NCI-H774 (cell line): Measurements from ENCODE around the gene ERCC1.
A peak's percentile ranks its signal among the peaks of the same experiment; 100 is the strongest.
"Not testable (repeated sequence)": the region's sequence is repeated elsewhere in the genome, so short reads cannot be mapped to it uniquely, and the experiment has no call there.

ENCODE experiments used
- DNase-seq: peaks from one replicate; lab custom pipeline; 2025; lab: John Stamatoyannopoulos, UW

ERCC1 gene

DNA sequence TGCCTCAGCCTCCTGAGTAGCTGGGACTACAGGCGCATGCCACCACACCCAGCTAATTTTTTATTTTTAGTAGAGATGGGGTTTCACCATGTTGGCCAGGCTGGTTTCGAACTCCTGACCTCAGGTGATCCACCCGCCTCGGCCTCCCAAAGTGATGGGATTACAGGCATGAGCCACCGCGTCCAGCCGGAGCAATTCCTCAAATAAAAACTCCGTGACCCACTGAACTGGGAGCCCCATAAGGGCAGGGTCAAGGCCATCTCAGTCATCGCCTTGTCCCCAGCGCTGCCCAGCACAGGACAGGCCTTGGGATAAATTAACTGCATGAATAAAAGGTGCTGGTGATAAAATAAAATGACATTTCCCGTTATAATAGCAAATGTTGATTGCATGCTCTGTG is 6.2 kb upstream of the ERCC1 start:
- not testable (repeated sequence) for DNase-seq

DNA sequence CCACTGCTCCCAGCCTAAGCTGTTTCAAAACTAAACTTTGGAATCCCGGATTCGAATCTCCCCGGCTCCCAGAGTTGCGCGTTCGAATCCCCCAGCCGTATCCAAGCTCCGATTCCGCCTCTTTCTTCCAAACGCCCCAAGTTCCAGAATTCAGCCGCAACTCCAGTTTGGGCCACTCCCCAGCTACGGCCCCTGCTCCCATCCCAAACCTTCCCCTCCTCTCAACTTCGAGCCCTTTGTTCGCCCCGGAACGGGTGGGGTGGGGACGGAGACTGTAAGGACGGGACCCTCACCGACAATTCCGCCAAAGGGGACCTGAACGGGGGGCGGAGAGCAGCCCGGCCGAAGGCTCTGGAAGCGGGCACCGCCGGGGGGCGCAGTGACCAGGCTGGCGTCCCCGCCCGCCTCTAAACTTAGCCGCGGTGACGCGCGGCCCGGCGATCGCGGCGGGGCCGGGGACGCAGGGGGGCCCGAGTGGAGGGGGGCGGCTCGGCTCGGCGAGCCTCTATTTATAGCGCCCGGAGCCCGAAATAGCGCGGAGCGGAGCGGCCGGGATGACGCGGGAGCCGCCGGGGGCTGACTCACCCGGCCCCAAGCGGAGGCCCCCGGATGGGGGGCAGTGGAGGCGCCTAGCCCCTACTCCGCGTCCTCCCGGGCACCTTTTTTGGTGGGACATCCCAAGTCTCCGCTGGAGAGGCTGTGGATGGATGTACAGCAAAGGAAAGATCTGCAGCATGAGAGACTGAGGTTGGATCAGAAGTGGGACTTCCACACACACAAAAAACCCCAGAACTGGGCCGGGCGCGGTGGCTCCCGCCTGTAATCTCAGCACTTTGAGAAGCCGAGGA is 4.9 kb upstream of the ERCC1 start:
- no peak for DNase-seq

DNA sequence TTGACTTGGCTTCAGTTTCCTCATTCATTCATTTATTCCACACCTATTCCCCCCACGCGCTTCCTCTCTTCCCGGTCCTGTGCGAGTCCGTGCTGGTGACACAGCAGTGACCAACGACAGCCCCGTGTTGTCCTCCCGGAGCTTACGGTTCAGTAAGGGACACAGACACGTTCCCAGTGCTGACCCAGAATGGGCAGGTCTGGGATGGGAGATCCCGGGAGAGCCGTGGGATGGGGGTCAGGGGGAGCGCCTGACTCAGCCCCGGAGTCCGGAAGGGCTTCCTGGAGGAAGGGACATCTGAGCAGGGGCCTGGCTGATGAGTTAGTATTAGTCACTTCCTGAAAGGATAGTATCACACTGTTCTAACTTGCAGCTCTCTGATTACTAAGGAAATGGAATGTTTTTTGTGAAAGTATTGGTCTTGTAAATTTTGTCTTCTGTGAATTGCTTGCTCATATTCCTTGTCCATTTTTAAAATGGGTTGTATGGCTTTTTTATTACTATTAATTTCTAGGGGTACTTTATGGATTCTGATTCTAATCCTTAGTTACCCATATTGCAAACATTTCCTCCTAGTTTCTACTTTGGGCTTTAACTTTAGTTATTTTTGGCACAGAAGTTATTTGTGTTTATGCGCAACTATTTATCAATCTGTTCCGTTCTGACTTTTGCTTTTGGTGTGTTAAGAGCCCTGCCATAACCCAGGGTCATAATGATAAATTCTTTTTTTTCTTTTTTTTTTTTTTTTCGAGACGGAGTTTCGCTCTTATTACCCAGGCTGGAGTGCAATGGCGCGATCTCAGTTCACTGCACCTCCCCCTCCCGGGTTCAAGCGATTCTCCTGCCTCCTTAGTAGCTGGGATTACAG is 708 bp upstream of the ERCC1 start:
- DNase-seq: peak; percentile 25

DNA sequence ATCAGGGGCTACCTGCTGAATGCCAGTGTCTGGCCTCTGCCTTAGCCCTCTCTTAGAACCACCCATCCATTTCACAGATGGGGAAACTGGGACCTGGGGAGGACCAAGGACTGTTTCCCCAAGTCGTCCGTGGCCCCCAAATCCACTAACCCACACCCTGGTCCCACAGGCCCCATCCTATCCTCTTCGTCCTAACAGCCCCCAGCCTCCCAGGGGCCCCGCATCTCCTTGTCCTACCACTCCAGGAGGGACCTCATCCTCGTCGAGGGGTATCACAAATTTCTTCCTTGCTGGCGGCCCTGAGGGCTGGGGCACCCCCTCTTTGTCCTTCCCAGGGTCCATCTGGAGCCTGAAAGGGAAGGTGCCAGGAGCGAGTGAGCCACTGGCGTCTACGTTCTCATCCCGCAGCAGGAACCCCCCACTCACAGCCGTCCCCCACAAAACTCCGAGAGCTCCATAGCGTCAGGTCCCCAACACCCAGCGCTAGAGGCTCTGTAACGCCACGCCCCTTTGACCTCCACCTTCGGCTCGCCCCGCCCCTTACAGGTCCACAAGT is 606 bp downstream of the ERCC1 start:
- no peak for DNase-seq

DNA sequence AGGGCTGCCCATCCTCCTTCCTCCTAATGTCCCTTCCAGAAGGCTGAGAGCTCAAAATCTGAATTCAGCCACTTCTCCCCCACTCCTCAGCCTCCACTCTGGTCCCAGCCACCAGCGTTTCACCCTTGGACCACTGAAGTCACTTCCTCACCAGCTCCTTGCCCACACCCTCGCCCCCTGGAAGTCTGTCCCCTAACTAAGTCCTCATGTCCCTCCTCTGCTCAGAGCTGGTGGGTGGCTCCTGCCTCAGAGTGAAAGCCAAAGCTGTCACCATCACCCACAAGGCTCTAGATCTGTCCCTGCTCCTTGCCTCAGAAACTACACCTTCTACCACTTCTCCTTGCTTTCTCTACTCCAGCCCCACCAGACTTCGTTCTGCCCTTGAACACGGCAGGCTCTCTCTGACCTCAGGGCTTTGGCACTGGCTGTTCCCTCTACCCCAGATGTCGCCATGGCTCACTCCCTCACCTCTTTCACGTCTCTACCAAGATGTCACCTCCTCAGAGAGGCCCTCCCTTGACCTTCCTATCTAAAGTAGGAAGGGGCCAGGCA is 1.7 kb downstream of the ERCC1 start:
- DNase-seq: no peak

DNA sequence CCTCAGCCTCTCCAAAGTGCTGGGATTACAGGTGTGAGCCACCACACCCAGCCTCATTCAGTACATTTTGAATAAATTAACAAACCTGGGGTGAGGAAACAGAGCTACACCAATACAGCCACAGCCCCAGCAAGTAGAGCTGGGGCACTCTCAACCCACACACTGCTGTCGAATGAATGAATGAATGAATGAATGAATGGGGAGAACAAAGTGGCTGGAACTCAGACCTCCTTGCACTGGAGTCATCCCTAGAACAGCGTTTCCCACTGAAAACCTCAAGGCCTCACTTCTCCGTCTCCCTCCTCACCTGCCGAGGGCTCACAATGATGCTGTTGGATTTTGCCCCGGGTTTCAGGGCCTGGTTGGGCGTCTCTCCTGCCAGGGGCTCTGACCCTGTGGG is 2.8 kb downstream of the ERCC1 start:
- DNase-seq: no peak

DNA sequence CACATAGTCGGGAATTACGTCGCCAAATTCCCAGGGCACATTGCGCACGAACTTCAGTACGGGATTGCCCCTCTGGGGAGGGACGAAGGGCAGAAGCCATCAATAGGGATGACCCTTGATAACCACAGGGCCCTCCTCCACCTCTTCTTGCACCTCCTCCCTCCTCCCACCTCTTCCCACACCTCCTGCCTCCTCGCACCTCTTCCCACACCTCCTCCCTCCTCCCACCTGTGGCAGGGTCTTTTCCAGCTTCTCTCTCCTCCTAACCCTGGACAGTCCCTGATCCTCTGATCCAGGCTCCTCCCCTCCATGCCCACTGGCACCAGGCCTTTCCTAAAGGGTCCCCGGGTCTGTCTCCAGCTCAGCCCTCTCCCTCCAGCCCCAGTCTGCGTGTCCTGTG is 3.4 kb downstream of the ERCC1 start:
- DNase-seq: no peak

DNA sequence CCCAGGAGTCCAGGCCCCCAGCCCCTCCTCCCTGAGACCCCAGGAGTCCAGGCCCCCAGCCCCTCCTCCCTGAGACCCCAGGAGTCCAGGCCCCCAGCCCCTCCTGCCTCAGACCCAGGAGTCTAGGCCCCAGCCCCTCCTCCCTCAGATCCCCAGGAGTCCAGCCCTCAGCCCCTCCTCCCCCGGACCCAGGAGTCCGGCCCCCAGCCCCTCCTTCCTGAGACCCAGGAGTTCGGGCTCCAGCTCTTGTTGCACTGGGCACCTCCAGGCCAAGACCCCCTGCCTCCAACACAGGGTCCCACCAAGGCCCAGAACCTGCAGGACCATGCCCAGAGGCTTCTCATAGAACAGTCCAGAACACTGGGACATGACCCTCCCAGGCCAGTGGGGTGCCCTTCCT is 3.8 kb downstream of the ERCC1 start:
- no peak for DNase-seq

DNA sequence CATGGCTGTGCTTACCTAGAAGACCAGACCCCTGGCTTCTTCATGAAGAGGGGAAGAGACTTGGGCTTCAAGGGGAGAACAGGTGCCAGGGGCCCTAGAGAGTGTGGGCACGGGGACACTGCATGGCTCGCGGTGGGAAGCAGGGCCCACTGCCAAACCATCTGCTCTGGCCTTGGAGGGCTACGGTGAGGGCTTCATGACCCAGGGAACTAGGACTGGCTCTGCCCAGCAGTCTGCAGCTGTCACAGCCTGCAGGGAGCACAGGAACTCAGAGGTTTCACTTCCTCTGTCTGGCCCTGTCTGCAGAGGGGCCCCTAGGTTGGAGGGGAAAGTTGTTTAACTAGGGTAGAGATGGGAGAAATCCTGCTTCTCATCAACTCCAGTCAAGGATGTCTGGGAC is 4.3 kb downstream of the ERCC1 start:
- DNase-seq: no peak

DNA sequence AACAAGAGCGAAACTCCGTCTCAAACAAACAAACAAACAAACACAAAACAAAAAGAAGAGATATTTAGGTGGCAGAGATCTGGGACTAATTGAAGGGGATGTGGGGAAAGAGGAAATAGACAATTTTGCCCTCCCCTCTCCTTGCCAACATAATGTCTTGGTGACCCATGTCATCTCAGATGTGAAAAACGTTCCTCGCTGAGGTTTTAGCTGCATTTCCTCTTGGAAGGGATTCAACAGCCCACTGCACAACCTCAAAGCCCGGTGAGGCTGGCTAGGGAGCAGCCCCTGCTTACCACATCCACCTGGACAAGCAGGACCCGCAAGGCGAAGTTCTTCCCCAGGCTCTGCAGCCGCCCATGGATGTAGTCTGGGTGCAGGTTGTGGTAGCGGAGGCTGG is 4.9 kb downstream of the ERCC1 start:
- no peak for DNase-seq

DNA sequence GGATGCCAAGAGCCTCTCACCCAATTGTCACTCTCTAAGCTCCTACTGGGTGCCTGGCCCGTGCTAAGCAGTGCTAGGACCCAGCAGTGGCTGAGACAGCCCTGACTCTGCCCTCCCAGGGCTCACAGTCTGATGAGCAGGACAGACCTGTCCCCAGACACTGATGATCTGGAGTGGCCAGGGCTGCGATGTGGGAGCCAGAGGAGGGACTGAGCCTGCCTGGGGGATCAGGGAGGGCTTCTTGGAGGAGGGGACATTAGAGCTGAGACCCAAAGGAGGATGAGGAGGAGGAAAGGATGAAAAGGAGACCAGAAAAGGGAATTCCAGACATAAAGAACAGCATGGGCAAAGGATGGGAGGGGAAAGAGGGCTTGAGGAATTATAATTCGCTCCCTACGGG is 6.6 kb downstream of the ERCC1 start:
- DNase-seq: no peak

DNA sequence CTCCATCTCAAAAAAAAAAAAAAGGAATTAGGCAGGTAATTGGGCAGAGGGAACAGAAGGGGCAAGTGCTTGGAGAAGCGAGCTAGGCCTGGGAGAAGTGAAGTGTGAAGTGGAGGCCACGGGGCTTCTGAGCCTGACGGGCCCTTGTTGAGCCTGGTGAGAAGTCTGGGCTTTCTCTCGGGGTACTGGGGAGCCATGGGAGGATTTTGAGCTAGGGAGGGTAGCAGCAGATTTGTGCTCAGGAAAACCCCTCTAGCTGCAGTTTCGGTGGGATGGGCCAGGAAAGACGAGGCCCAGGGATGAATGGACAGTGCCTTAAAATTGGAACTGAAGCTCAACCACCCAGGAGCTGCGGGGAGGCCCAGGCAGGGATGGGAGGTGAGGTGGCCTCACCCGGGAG is 9.2 kb downstream of the ERCC1 start:
- no peak for DNase-seq

DNA sequence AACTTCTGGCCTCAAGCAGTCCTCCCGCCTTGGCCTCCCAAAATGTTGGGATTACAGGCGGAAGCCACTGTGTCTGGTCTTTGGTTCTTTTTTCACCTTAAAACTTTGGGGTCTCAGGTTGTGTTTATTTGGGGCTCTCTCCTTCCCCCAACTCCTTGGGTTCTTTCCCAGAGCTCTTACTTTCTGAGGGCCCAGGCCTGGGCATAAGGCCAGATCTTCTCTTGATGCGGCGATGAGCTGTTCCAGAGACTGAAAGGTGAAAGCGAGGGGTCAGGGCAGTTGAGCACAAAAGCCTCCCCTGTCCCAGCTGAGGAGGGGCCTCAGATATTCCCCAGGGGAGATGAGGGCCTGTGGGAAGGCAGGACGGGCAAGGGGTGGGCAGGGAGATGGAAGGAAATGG is 10.2 kb downstream of the ERCC1 start:
- DNase-seq: no peak

DNA sequence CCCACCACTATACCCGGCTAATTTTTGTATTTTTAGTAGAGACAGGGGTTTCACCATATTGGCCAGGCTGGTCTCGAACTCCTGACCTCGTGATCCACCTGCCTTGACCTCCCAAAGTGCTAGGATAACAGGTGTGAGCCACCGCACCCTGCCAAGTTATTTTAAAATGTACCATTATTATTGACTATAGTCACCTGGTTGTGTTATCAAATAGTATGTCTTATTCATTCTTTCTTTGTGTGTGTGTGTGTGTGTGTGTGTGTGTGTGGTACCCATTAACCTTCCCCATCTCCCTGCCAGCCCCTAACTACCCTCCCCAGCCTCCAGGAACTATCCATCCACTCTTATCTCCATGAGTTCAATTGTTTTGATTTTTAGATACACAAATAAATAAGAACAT is 13.4 kb downstream of the ERCC1 start:
- DNase-seq: not testable (repeated sequence)

DNA sequence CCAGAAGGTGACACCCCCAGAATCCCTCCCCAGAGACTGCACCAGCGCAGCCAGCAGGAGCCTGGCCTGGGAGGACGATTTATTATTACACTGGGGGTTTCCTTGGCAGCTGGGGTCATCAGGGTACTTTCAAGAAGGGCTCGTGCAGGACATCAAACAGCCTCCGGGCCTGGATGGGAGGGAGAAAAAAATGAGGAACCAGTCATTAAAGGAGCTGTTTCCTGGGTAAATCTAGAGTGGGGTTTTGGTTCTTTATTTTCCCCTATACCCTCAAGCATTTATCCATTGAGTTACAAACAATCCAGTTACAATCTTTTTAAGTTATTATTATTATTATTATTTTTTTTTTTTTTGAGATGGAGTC is 14.2 kb downstream of the ERCC1 start:
- no peak for DNase-seq

DNA sequence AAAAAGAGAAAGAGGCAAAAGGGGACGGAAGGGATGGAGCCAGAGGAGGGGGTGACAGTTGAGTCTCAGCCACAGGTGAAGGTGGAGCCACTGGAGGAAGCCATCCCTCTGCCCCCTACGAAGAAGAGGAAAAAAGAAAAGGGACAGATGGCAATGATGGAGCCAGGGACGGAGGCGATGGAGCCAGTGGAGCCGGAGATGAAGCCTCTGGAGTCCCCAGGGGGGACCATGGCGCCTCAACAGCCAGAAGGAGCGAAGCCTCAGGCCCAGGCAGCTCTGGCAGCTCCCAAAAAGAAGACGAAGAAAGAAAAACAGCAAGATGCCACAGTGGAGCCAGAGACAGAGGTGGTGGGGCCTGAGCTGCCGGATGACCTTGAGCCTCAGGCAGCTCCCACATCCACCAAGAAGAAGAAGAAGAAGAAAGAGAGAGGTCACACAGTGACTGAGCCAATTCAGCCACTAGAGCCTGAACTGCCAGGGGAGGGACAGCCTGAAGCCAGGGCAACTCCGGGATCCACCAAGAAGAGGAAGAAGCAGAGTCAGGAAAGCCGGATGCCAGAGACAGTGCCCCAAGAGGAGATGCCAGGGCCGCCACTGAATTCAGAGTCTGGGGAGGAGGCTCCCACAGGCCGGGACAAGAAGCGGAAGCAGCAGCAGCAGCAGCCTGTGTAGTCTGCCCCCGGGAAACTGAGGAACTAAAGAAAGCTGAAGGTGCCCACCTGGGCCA is 14.7 kb downstream of the ERCC1 start:
- DNase-seq: no peak

DNA sequence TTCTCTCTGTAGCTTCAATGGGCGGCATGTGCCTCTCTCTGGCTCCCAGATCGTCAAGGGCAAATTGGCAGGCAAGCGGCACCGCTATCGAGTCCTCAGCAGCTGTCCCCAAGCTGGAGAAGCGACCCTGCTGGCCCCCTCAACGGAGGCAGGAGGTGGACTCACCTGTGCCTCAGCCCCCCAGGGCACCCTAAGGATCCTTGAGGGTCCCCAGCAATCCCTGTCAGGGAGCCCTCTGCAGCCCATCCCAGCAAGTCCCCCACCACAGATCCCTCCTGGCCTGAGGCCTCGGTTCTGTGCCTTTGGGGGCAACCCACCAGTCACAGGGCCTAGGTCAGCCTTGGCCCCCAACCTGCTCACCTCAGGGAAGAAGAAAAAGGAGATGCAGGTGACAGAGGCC is 15.6 kb downstream of the ERCC1 start:
- no peak for DNase-seq

DNA sequence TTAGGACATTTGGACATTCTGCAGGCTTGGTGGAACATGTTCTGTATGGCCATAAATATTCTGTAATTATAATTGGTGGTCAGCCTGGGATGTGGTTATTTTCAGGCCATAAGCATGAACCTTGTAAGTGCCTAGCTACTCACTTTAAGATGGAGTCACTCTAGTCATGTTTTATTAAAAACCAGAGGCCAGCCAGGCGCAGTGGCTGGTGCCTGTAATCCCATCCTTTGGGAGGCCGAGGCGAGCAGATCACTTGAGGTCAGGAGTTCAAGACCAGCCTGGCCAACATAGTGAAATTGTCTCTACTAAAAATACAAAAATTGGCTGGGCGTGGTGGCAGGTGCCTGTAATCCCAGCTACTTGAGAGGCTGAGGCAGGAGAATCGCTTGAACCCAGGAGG is 16.1 kb downstream of the ERCC1 start:
- not testable (repeated sequence) for DNase-seq

DNA sequence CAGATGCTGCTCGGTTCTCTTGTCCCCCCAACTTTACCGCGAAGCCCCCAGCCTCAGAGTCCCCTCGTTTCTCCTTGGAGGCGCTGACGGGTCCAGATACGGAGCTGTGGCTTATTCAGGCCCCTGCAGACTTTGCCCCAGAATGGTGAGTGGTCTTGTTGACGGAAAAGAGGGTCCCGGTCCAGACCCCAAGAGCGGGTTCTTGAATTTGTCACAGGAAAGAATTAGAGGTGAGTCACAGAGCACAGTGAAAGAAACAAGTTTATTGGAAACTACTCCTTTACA is 16.7 kb downstream of the ERCC1 start:
- no peak for DNase-seq

DNA sequence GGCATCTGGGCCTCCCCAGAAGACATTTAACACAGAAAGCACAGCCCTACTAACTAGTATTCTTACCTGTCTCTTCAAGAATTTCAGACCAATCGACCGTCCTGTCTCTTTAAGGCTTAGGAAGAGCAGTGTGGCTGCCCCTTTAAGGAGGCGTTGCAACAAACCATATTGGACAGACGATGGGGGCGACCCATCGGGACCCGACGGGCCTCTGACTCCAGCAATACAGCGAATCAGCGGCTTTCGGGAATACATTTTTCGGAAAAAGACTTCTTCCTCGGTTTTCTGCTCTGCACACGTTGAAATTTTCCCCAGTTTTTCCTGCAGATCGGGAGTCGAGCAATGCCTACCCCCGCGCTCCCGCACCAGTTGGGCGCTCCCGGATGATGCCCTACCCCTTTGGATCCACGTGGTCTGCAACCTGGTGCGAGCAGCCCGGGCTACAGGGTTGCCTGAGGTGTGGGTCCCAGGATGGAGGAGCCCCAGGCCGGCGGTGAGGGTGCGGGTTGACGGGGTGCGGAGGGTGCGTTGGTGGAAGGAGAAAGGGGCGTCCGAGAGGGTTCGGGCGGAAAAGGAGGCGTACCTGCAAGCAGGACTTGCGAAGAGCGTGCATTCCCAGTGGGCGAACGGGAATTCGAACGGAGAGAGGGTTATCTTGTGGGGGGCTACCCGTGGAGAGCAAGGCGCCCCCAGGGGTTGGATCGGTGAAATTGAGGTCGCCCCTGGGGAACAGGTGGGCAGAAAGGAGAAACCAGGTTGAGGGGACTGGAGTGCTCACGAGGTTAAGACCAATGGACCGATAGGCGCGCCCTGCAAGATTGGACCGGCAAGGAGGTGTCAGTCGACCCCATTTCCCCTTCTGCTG is 17.3 kb downstream of the ERCC1 start, which contains the start of gene POLR1G:
Gene POLR1G (plus strand): TSS at position 419 of the 865 bp plus-strand sequence. CDS start 53 bp downstream, at position 472.
- peak; percentile 74 for DNase-seq
